HFF-Myc (cell line): Measurements from ENCODE around the gene TTYH1.
"Not testable (repeated sequence)": the region's sequence is repeated elsewhere in the genome, so short reads cannot be mapped to it uniquely, and the experiment has no call there.

Experiments used
- DNase-seq: peaks from one replicate; pipeline ENCODE4 v3.0.0-alpha.2; 2011; ENCODE audit warnings: low read depth; ENCODE audit errors: extremely low read depth
- H3K4me3 ChIP-seq: replicated peaks from 2 replicates; pipeline ENCODE4 v1.5.1; 2011; ENCODE audit warnings: low read depth, mild to moderate bottlenecking, control low read depth, low read length
- CTCF ChIP-seq: IDR thresholded peaks from 2 replicates; pipeline ENCODE4 v1.5.1; 2012; ENCODE audit warnings: mild to moderate bottlenecking, low read depth, low read length, control low read depth; ENCODE audit errors: missing control alignments

TTYH1 gene

GRCh38 chr19:54462655-54463530 is 47.6 kb downstream of the TTYH1 start:
- H3K4me3 ChIP-seq, result peak overlapping the region; percentile 52
- no peak for DNase-seq
- TF ChIP-seq CTCF, result peak; percentile 29

GRCh38 chr19:54463531-54464043 is 48.3 kb downstream of the TTYH1 start, which contains the start of gene LENG9:
LENG9 (minus strand) TSS chr19:54463778; CDS start chr19:54463526, 252 bp downstream.
- peak within 1 kb of the TSS; percentile 52 for H3K4me3 ChIP-seq
- TF ChIP-seq CTCF, result no peak
- DNase-seq, result peak; percentile 96

GRCh38 chr19:54464044-54464629 is 48.9 kb downstream of the TTYH1 start:
- DNase-seq, result no peak
- no peak for TF ChIP-seq CTCF
- peak overlapping the region; percentile 47 for H3K4me3 ChIP-seq

GRCh38 chr19:54464630-54465425 is 49.6 kb downstream of the TTYH1 start:
- DNase-seq, result no peak
- peak overlapping the region; percentile 47 for H3K4me3 ChIP-seq
- no peak for TF ChIP-seq CTCF

- no peak for DNase-seq
- H3K4me3 ChIP-seq, result no peak overlapping the region
- TF ChIP-seq CTCF, result no peak
Observed at GRCh38 chr19:54465426-54466109, 50.3 kb downstream of the TTYH1 start.

- H3K4me3 ChIP-seq, DNase-seq: not testable (repeated sequence)
Observed at GRCh38 chr19:54466110-54466480, 50.8 kb downstream of the TTYH1 start.
